Thoracic aorta (tissue), 2 donors: ENCODE results near the gene SNCAIP. TPM values are rescaled to one million over a fixed set of nuclear protein-coding genes. Genes with fewer than 3 reads are reported as not detected.
A peak's percentile ranks its signal among the peaks of the same experiment; 100 is the strongest.

Source experiments
- ATAC-seq: fragments of 150-250 bp; one replicate; pipeline ENCODE4 v1.8.0; 2017; ENCODE audit warnings: low read depth; ENCODE audit not compliant: insufficient number of reproducible peaks, low FRiP score
- DNase-seq: peaks from one replicate; pipeline ENCODE4 v3.0.0-alpha.2; 2020; ENCODE audit warnings: low spot score
- H3K27ac ChIP-seq, 2 donors: fragments of 200-600 bp; sonication (generic); 1 replicate in 1 of 2; 2 replicates in 1 of 2; pipeline ENCODE4 v1.5.1; 2016; ENCODE audit warnings: mild to moderate bottlenecking in 2 of 2, moderate library complexity in 2 of 2
- H3K27me3 ChIP-seq: fragments of 200-600 bp; sonication (generic); replicated peaks from 2 replicates; pipeline ENCODE4 v1.6.0; 2016; ENCODE audit warnings: mild to moderate bottlenecking; ENCODE audit not compliant: insufficient read depth
- H3K36me3 ChIP-seq: fragments of 200-600 bp; sonication (generic); one replicate; pipeline ENCODE4 v1.5.1; 2016
- H3K4me1 ChIP-seq, 2 donors: fragments of 200-600 bp; sonication (generic); 1 replicate in 1 of 2; 2 replicates in 1 of 2; pipeline versions ENCODE4 v1.5.1 to v1.6.0; 2016; ENCODE audit warnings: low read depth in 2 of 2, mild to moderate bottlenecking in 1 of 2; ENCODE audit not compliant: control insufficient read depth in 1 of 2
- H3K4me3 ChIP-seq: fragments of 200-600 bp; sonication (generic); 2 replicates; pipeline ENCODE4 v1.5.1; 2016; ENCODE audit warnings: mild to moderate bottlenecking
- H3K9me3 ChIP-seq: fragments of 200-600 bp; sonication (generic); 2 replicates; pipeline ENCODE4 v1.5.1; 2016
- total RNA-seq, 2 donors: library from RNA; depleted of rRNA; stranded (reverse); fragments of >200 nt; gene quantifications; one replicate each; pipeline versions ENCODE4 v1.1.0 to v1.2.3, GENCODE V29; 2016
- TF ChIP-seq, protein P1 (sequence below): fragments of 200-600 bp; sonication (generic); IDR thresholded peaks from one replicate; pipeline ENCODE4 v1.5.1; 2019; ENCODE audit warnings: antibody characterized with exemption

The SNCAIP gene
- total RNA-seq, 2 donors from 2014 or later, result 4.5 to 8.5 TPM

DNA sequence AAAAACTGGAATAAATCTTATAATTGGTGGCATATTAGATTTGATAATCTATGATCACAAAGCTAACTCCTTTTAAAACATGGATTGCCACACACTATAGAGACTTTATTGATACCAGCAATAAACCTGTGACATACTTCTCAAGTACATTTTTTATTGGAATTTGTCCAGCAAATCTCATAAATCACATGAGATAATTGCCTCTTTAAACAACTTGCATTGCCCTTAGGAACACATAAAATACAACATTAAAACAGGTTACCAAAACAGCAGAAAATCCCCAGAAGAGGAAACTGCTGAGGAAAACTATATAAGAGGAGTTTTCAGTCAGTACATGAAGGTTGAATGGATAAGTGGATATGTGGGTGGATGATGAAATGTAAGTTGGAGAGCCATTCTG, 124.6 kb downstream of the SNCAIP start:
- Histone ChIP-seq H3K27ac (no peak overlapping the region), H3K36me3 (no peaks in the 10 kb centered on the region), H3K4me1 (peaks cover 15 to 62% of the 10 kb centered on the region in 2 donors), H3K9me3 (no peaks in the 10 kb centered on the region), H3K27me3 (no peaks in the 10 kb centered on the region), H3K4me3 (no peak overlapping the region)
- TF ChIP-seq, protein P1, sequence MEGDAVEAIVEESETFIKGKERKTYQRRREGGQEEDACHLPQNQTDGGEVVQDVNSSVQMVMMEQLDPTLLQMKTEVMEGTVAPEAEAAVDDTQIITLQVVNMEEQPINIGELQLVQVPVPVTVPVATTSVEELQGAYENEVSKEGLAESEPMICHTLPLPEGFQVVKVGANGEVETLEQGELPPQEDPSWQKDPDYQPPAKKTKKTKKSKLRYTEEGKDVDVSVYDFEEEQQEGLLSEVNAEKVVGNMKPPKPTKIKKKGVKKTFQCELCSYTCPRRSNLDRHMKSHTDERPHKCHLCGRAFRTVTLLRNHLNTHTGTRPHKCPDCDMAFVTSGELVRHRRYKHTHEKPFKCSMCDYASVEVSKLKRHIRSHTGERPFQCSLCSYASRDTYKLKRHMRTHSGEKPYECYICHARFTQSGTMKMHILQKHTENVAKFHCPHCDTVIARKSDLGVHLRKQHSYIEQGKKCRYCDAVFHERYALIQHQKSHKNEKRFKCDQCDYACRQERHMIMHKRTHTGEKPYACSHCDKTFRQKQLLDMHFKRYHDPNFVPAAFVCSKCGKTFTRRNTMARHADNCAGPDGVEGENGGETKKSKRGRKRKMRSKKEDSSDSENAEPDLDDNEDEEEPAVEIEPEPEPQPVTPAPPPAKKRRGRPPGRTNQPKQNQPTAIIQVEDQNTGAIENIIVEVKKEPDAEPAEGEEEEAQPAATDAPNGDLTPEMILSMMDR, result no peak
- ATAC-seq, result no peak
- no peak for DNase-seq

DNA sequence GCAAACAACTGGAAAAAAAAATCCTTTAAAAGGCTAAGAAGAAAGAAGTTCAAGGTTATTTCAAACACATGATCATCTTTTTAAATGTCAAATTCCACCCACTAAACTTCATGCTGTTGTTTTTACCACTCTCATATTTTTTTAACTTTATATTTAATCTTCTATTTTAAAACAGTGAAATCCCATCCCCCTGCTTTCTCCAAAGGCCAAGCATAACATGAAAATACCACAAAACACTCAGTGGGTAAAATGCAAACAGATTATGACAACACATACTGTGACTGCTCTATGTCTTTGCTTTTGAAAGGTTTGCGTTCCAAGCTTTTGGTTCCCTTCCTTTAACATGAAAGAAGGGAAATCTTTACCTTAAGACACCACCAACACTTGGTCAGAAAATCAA, 127.6 kb downstream of the SNCAIP start:
- Histone ChIP-seq H3K27ac (peak overlapping the region; percentile 47 to 67), H3K27me3 (no peaks in the 10 kb centered on the region), H3K4me1 (peaks cover 17 to 67% of the 10 kb centered on the region in 2 donors), H3K4me3 (peak overlapping the region; percentile 2), H3K9me3 (no peaks in the 10 kb centered on the region), H3K36me3 (no peaks in the 10 kb centered on the region)
- TF ChIP-seq, protein P1, result no peak
- no peak for DNase-seq
- ATAC-seq, result no peak

DNA sequence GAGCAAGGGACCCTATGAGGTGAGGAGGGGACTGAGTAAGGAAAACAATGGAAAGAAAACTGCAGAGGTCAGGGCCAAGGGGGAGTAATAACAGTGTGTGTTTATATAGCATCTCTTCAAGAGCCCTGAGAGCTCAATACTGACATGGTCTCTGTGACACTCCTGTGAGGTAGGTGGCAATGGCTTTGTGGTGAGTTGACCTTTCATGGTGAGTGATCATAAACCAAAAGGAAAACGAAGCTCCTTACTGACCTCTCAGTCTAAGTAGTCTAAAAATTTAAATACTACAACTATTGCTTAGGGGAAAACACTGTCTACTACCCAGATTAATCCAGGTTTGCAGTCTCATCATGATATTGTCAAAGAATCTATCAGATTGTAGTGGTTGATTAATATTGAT, 130.9 kb downstream of the SNCAIP start:
- Histone ChIP-seq H3K9me3 (no peaks in the 10 kb centered on the region), H3K4me3 (no peak overlapping the region), H3K36me3 (no peaks in the 10 kb centered on the region), H3K27me3 (no peaks in the 10 kb centered on the region), H3K4me1 (peaks cover 7 to 50% of the 10 kb centered on the region in 2 donors), H3K27ac (peak overlapping the region; percentile 8 to 39)
- DNase-seq, result no peak
- TF ChIP-seq, protein P1, result no peak
- no peak for ATAC-seq

DNA sequence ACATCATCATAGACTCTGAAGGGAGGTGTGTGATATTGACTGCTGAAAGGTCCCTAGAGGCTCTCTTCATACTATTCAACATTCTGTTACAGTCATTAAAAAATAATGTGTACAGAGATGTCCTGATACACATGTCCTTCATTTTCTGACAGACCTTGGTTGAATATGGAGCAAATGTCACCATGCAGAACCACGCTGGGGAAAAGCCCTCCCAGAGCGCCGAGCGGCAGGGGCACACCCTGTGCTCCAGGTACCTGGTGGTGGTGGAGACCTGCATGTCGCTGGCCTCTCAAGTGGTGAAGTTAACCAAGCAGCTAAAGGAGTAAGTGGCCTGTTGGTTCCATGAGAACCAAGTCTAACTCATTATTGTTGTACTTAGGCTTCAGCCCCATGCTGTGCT, 132.4 kb downstream of the SNCAIP start:
- H3K36me3 ChIP-seq, result no peaks in the 10 kb centered on the region
- no peak for ATAC-seq
- no peaks in the 10 kb centered on the region for H3K27me3 ChIP-seq
- DNase-seq, result no peak
- no peak overlapping the region for H3K27ac ChIP-seq
- H3K4me3 ChIP-seq, result no peak overlapping the region
- no peaks in the 10 kb centered on the region for H3K9me3 ChIP-seq
- peaks cover 4 to 36% of the 10 kb centered on the region in 2 donors for H3K4me1 ChIP-seq
- TF ChIP-seq, protein P1, result no peak

DNA sequence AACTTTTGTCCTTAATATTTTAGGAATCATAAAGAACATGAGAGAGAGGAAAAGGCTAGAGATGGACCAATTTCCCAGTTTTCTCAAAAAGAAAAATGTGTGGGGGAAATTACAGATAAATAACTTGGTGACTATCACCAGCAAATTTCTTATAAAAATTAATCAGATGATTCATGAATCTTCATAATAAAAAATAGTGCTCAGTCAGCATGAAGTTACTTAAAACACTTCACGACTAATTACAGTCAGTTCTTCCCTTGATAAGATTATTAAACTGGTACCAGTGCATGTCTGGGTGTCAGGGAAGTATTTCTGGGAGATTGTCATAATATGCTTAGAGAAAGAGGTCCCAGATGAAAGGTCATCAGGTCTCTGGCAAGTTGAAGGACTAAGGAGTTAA, 133.0 kb downstream of the SNCAIP start:
- Histone ChIP-seq H3K36me3 (no peaks in the 10 kb centered on the region), H3K4me3 (no peak overlapping the region), H3K27me3 (no peaks in the 10 kb centered on the region), H3K4me1 (peaks cover 4 to 30% of the 10 kb centered on the region in 2 donors), H3K9me3 (no peaks in the 10 kb centered on the region), H3K27ac (no peak overlapping the region)
- ATAC-seq (no peak), DNase-seq (no peak)
- TF ChIP-seq, protein P1, result no peak
